Gastrocnemius medialis (tissue), 4 donors: ENCODE results near the gene SLC36A2.

ENCODE experiments used
- CTCF ChIP-seq, 5 experiments: fragments of 450-650 bp in 3 of 5; fragments of 200-600 bp in 2 of 5; sonication (generic) in 2 of 5; IDR thresholded peaks in 4 of 5; conservative IDR thresholded peaks in 1 of 5; 1 replicate in 4 of 5; 2 replicates in 1 of 5; pipeline ENCODE4 v1.5.1; 2016 to 2019; ENCODE audit warnings: antibody characterized with exemption in 5 of 5, mild to moderate bottlenecking in 3 of 5, moderate library complexity in 3 of 5
- POLR2A ChIP-seq, 2 donors: fragments of 450-650 bp; IDR thresholded peaks; one replicate each; pipeline ENCODE4 v1.6.1; 2017; ENCODE audit warnings: antibody characterized with exemption in 2 of 2, mild to moderate bottlenecking in 2 of 2, moderate library complexity in 2 of 2

- no peak for TF ChIP-seq POLR2A (IDR thresholded peaks at IDR 0.05)
- TF ChIP-seq CTCF (IDR thresholded peaks at IDR 0.05 in 4 of 5, conservative IDR thresholded peaks at IDR 0.05 in 1 of 5): no peak
Observed at GRCh38 chr5:151320481-151320880, 26.9 kb downstream of the SLC36A2 start.
